ENCODE measurements around the gene CDH26.

Gene CDH26

GRCh38 chr20:60051911-60052310, 93.7 kb downstream of the CDH26 start:
- TF ChIP-seq, protein P1, sequence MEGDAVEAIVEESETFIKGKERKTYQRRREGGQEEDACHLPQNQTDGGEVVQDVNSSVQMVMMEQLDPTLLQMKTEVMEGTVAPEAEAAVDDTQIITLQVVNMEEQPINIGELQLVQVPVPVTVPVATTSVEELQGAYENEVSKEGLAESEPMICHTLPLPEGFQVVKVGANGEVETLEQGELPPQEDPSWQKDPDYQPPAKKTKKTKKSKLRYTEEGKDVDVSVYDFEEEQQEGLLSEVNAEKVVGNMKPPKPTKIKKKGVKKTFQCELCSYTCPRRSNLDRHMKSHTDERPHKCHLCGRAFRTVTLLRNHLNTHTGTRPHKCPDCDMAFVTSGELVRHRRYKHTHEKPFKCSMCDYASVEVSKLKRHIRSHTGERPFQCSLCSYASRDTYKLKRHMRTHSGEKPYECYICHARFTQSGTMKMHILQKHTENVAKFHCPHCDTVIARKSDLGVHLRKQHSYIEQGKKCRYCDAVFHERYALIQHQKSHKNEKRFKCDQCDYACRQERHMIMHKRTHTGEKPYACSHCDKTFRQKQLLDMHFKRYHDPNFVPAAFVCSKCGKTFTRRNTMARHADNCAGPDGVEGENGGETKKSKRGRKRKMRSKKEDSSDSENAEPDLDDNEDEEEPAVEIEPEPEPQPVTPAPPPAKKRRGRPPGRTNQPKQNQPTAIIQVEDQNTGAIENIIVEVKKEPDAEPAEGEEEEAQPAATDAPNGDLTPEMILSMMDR (IDR thresholded peaks at IDR 0.05; ENCODE audit: borderline replicate concordance, insufficient read depth, low read depth, low read length) = no peak
- no peak overlapping the region for H3K4me3 ChIP-seq (ENCODE audit: low read depth, low read length)

DNA sequence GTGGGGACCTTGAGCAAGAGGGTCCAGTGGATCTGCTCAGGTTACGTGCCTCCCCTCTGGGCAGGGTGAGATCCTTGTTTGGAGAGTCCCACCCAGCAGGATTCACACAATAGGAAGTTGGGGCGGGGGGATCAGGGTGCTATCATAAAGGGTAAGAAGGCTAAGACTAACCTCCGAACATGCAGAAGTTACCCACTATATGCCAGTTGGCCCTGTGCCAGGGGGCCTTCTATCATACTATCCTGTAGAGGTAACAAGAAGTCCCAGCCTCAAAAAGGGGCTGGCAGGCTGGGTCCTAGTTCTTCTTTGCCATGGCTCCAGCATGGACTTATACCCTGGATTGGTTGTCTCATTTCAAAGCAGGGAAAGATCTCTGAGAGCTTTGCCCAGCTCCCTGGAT, 94.1 kb downstream of the CDH26 start:
- H3K4me3 ChIP-seq (ENCODE audit: low read depth, low read length) = no peak overlapping the region
- TF ChIP-seq, protein P1 (IDR thresholded peaks at IDR 0.05; ENCODE audit: borderline replicate concordance, insufficient read depth, low read depth, low read length) = no peak

- no peak overlapping the region for H3K4me3 ChIP-seq (ENCODE audit: low read depth, low read length)
- TF ChIP-seq, protein P1 (IDR thresholded peaks at IDR 0.05; ENCODE audit: borderline replicate concordance, insufficient read depth, low read depth, low read length) = no peak
Observed at GRCh38 chr20:60053125-60053817, 95.0 kb downstream of the CDH26 start.

GRCh38 chr20:60053818-60054190, 95.6 kb downstream of the CDH26 start:
- TF ChIP-seq, protein P1 (IDR thresholded peaks at IDR 0.05; ENCODE audit: borderline replicate concordance, insufficient read depth, low read depth, low read length) = no peak
- H3K4me3 ChIP-seq (ENCODE audit: low read depth, low read length) = no peak overlapping the region

DNA sequence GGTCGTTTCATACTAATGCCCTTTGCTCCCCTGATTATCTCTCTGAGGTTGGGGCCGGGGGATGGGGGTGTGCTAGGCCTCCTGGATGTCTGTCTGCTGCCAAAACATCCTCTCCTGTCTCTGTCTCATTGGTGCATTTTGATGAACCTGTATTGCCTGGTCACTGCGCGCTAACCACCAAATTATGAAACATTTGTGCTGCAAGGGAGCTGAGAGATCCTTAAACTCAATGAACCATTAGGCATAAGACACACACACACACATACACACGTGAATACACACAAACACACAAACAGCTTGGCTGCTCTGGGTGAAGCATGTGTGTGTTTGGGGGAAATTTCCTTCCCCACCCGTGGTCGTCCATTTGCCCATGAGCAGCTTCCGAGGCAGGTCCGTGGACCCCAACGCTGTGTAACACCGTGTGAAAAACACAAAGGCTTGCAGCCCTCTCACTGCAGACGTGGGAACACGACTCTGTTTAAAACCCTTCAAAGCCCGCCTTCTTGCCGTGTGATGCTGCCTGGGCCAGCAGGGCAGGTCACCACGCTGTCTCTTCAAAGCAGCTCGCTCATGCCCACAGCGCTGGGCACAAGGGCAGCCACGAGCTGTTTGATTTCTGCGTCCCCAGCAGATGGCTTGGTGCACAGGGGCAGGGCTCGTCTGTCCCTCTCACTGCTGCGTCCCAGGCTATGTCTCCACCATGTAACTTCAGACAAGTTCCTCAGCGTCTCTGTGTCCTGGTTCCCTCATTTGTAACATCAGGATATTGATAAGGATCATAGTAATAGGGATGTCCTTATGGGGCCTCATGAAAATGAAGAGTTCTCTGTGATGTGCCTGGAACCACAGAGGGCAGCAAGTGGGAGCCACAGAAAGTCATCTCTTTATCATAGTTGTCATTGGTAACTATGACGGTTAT, 96.8 kb downstream of the CDH26 start:
- TF ChIP-seq, protein P1 (IDR thresholded peaks at IDR 0.05; ENCODE audit: borderline replicate concordance, insufficient read depth, low read depth, low read length) = no peak
- H3K4me3 ChIP-seq (ENCODE audit: low read depth, low read length) = no peak overlapping the region

- TF ChIP-seq, protein P1 (IDR thresholded peaks at IDR 0.05; ENCODE audit: borderline replicate concordance, insufficient read depth, low read depth, low read length) = no peak
- no peak overlapping the region for H3K4me3 ChIP-seq (ENCODE audit: low read depth, low read length)
Observed at GRCh38 chr20:60055740-60056139, 97.5 kb downstream of the CDH26 start.

Data from GM12875 (cell line).